HEK293T (cell line): Measurements from ENCODE around the gene AMIGO1.

Experiments
- ARNT ChIP-seq: fragments of 450-650 bp; IDR thresholded peaks from 2 replicates; pipeline ENCODE4 v1.6.1; 2017; ENCODE audit warnings: mild to moderate bottlenecking
- FOXA1 ChIP-seq: fragments of 450-650 bp; IDR thresholded peaks from 2 replicates; pipeline ENCODE4 v1.6.1; 2016; ENCODE audit warnings: mild to moderate bottlenecking
- FOXK2 ChIP-seq: fragments of 450-650 bp; IDR thresholded peaks from 2 replicates; pipeline ENCODE4 v1.6.1; 2016; ENCODE audit warnings: mild to moderate bottlenecking
- HDGF ChIP-seq: fragments of 450-650 bp; IDR thresholded peaks from 2 replicates; pipeline ENCODE4 v1.6.1; 2017; ENCODE audit warnings: antibody characterized with exemption, borderline replicate concordance
- L3MBTL2 ChIP-seq: fragments of 450-650 bp; conservative IDR thresholded peaks from 2 replicates; pipeline ENCODE4 v1.6.1; 2016; ENCODE audit warnings: mild to moderate bottlenecking
- SP1 ChIP-seq: fragments of 450-650 bp; IDR thresholded peaks from 2 replicates; pipeline ENCODE4 v1.6.1; 2017
- TARDBP ChIP-seq: fragments of 450-650 bp; IDR thresholded peaks from 2 replicates; pipeline ENCODE4 v1.6.1; 2016
- TF ChIP-seq, protein P1 (sequence below): fragments of 450-650 bp; IDR thresholded peaks from 2 replicates; pipeline ENCODE4 v1.6.1; 2016

DNA sequence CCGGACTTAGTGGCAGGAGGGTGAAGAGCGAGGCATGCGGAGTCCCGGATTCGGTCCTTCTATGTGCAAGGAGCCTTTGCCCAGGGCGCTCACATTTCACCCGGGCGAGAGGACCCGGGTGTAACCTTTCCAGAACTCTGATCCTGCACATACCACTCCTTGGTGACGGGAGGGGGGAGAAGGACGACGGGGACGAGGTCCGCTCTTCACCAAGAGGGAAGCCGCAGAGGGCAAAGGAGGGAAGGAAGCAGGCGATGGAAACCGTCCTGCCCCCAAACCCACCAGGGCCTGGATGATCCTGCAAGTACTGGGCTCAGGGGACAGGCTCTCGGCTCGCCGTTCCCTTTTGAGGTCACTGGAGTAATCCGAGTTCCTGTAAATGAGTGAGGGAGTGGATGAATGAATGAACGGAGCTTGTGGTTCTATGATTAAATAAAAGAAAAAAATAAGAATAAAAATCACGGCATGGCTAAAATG lies 42.2 kb downstream of the AMIGO1 start:
- TF ChIP-seq L3MBTL2: no peak
- TF ChIP-seq, protein P1, sequence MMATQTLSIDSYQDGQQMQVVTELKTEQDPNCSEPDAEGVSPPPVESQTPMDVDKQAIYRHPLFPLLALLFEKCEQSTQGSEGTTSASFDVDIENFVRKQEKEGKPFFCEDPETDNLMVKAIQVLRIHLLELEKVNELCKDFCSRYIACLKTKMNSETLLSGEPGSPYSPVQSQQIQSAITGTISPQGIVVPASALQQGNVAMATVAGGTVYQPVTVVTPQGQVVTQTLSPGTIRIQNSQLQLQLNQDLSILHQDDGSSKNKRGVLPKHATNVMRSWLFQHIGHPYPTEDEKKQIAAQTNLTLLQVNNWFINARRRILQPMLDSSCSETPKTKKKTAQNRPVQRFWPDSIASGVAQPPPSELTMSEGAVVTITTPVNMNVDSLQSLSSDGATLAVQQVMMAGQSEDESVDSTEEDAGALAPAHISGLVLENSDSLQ: no peak
- no peak for TF ChIP-seq ARNT
- TF ChIP-seq HDGF: no peak
- no peak for TF ChIP-seq SP1
- TF ChIP-seq TARDBP: no peak
- TF ChIP-seq FOXK2: no peak
- TF ChIP-seq FOXA1: no peak
